Breast epithelium (tissue), 3 donors: ENCODE results near the gene CEP78.

Experiments
- POLR2AphosphoS5 ChIP-seq, 3 donors: sonication (generic); formaldehyde crosslinking; IDR thresholded peaks; one replicate each; pipeline ENCODE4 v1.6.1; 2017; ENCODE audit warnings: antibody characterized with exemption in 3 of 3
- TF ChIP-seq, protein P1 (sequence below), 3 donors: fragments of 450-650 bp; IDR thresholded peaks; one replicate each; pipeline ENCODE4 v1.5.1; 2016 to 2017; ENCODE audit warnings: antibody characterized with exemption in 3 of 3, mild to moderate bottlenecking in 3 of 3, moderate library complexity in 3 of 3

DNA sequence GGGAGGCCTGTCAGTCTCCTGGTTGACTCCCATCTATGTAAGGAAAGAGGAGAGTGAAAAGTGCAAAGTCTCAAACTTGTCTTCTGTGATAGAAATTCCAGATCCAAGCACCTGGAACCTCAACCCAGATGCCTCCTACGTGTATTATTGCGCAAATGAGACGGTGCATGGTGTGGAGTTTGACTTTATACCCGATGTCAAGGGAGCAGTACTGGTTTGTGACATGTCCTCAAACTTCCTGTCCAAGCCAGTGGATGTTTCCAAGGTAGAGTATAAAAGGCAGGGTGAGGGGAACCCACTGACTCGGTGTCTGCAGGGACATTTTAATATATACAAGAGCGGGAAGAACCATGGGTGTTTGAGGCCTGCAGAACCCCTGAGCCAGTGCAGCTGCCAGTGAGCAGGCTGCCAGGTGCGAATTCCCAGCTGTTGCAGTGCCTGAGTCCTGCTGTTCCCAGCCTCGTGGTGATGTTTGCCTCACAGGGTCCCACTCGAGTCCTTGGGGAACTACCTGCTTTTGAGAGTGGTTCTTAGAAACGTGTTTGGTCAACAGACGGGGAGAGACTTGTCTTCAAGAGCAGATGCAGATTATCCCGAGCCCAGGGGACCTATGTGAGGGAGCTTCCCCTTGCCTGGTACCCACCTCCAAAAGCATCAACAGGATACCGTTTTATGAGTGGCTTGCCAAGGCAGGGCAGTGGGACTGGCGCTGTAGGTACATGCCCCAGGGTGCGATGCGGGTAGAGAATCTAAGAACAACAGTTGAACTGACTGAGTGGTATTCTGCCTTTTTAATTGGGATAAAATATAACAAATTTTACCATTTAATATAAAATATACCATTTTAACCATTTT is 70.6 kb downstream of the CEP78 start:
- TF ChIP-seq, protein P1, sequence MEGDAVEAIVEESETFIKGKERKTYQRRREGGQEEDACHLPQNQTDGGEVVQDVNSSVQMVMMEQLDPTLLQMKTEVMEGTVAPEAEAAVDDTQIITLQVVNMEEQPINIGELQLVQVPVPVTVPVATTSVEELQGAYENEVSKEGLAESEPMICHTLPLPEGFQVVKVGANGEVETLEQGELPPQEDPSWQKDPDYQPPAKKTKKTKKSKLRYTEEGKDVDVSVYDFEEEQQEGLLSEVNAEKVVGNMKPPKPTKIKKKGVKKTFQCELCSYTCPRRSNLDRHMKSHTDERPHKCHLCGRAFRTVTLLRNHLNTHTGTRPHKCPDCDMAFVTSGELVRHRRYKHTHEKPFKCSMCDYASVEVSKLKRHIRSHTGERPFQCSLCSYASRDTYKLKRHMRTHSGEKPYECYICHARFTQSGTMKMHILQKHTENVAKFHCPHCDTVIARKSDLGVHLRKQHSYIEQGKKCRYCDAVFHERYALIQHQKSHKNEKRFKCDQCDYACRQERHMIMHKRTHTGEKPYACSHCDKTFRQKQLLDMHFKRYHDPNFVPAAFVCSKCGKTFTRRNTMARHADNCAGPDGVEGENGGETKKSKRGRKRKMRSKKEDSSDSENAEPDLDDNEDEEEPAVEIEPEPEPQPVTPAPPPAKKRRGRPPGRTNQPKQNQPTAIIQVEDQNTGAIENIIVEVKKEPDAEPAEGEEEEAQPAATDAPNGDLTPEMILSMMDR (IDR thresholded peaks at IDR 0.05) = no peak
- no peak for TF ChIP-seq POLR2AphosphoS5 (IDR thresholded peaks at IDR 0.05)
